AG04450 (cell line): ENCODE data around the gene MRPL50. TPM values are rescaled to one million over a fixed set of nuclear protein-coding genes. Genes with fewer than 3 reads are reported as not detected.

Source experiments
- CTCF ChIA-PET: fragments of 300-600, 350-600 bp; formaldehyde crosslinking; extraction: SDS; loops from one replicate; lab custom pipeline; 2022; ENCODE audit warnings: antibody characterized with exemption, inconsistent platforms; lab: Charles Lee
- POLR2A ChIA-PET: fragments of 350-600 bp; formaldehyde crosslinking; extraction: SDS; loops from one replicate; lab custom pipeline; 2021; ENCODE audit warnings: antibody characterized with exemption, inconsistent platforms; lab: Yijun Ruan, JAX
- DNase-seq: peaks from one replicate; pipeline ENCODE4 v3.0.0-alpha.2; 2011; ENCODE audit warnings: low read depth, low spot score
- H3K27ac ChIP-seq: one replicate; pipeline ENCODE4 v1.5.1; 2012; ENCODE audit warnings: low read depth, low read length, control low read depth
- H3K27me3 ChIP-seq: one replicate; pipeline ENCODE4 v1.6.0; 2012; ENCODE audit warnings: low read length; ENCODE audit not compliant: control insufficient read depth, insufficient read depth
- H3K4me3 ChIP-seq: 2 replicates; pipeline ENCODE4 v1.5.1; 2011; ENCODE audit warnings: mild to moderate bottlenecking, low read depth, low read length, control low read depth
- H3K9me3 ChIP-seq: 2 replicates; pipeline ENCODE4 v1.5.1; 2012; ENCODE audit warnings: low read length; ENCODE audit not compliant: control insufficient read depth, insufficient read depth
- CTCF ChIP-seq: IDR thresholded peaks from 2 replicates; pipeline ENCODE4 v1.5.1; 2011; ENCODE audit warnings: low read depth, low read length, control low read depth, inconsistent platforms
- polyA plus RNA-seq: library from polyadenylated mRNA; depleted of rRNA; stranded (reverse); fragments of >200 nt; gene quantifications from 2 replicates; pipeline ENCODE4 v1.2.3, GENCODE V29; 2011

MRPL50 gene
- polyA plus RNA-seq, 1 experiment, result 15.0 TPM

GRCh38 chr9:101442736-101443135 lies 44.3 kb upstream of the MRPL50 start:
- no peak for DNase-seq
- no peak overlapping the region for H3K4me3 ChIP-seq
- no peak for TF ChIP-seq CTCF
- peaks cover 4% of the 10 kb centered on the region for H3K27me3 ChIP-seq
- no peak overlapping the region for H3K27ac ChIP-seq
- H3K9me3 ChIP-seq, result no peaks in the 10 kb centered on the region; the same call in 1 of the 2 replicates
- ChIA-PET CTCF (interaction anchor here (0.7 to 1.4 kb wide), 2 partner anchors 16 to 19 kb away, joined by 3 to 4 read pairs; no protein-coding TSS in a partner anchor), POLR2A (no interaction called here)

- no peak overlapping the region for H3K27ac ChIP-seq
- peaks cover 4% of the 10 kb centered on the region for H3K27me3 ChIP-seq
- no peak for TF ChIP-seq CTCF
- ChIA-PET CTCF (interaction anchor here (1.4 kb wide), 1 partner anchor 16 kb away, joined by 4 read pairs; no protein-coding TSS in a partner anchor), POLR2A (no interaction called here)
- H3K4me3 ChIP-seq, result no peak overlapping the region
- DNase-seq, result no peak
- no peaks in the 10 kb centered on the region; the same call in 1 of the 2 replicates for H3K9me3 ChIP-seq
Measured at GRCh38 chr9:101442318-101442717, 43.9 kb upstream of the MRPL50 start.

- no peak for TF ChIP-seq CTCF
- no peak overlapping the region for H3K4me3 ChIP-seq
- DNase-seq, result no peak
- ChIA-PET POLR2A (no interaction called here), CTCF (no interaction called here)
- peaks cover 4% of the 10 kb centered on the region for H3K27me3 ChIP-seq
- no peaks in the 10 kb centered on the region; the same call in 1 of the 2 replicates for H3K9me3 ChIP-seq
- H3K27ac ChIP-seq, result no peak overlapping the region
Measured at GRCh38 chr9:101440714-101441230, 42.4 kb upstream of the MRPL50 start.

GRCh38 chr9:101438523-101438922 lies 40.1 kb upstream of the MRPL50 start:
- no peak for DNase-seq
- Histone ChIP-seq H3K4me3 (no peak overlapping the region), H3K9me3 (no peaks in the 10 kb centered on the region; the same call in 1 of the 2 replicates), H3K27me3 (peaks cover 4% of the 10 kb centered on the region), H3K27ac (no peak overlapping the region)
- ChIA-PET POLR2A (no interaction called here), CTCF (no interaction called here)
- TF ChIP-seq CTCF, result no peak

- POLR2A ChIA-PET, result no interaction called here
- H3K4me3 ChIP-seq, result no peak overlapping the region
- no peak for DNase-seq
- no peaks in the 10 kb centered on the region for H3K27me3 ChIP-seq
- TF ChIP-seq CTCF, result no peak
- no peak overlapping the region for H3K27ac ChIP-seq
- CTCF ChIA-PET, result interaction anchor here (0.8 kb wide), 1 partner anchor 21 kb away, joined by 3 read pairs; no protein-coding TSS in a partner anchor
- no peaks in the 10 kb centered on the region; the same call in 1 of the 2 replicates for H3K9me3 ChIP-seq
Measured at GRCh38 chr9:101437806-101438232, 39.4 kb upstream of the MRPL50 start.
